GM23338 (cell line): ENCODE results near the gene ARPC1A. TPM values are rescaled to one million over a fixed set of nuclear protein-coding genes. Genes with fewer than 3 reads are reported as not detected.

Experiments used
- ATAC-seq: fragments of 200-7000 bp; cut with Tn5 transposase; 3 replicates; pipeline ENCODE4 v1.9.1; 2020
- DNase-seq: peaks from one replicate; pipeline ENCODE4 v3.0.0-alpha.2; 2015; ENCODE audit warnings: low spot score
- H2AFZ ChIP-seq: fragments of 200-600 bp; sonication (generic); 2 replicates; pipeline ENCODE4 v1.8.0; 2016; ENCODE audit warnings: antibody characterized with exemption, mild to moderate bottlenecking, moderate library complexity
- H3F3A ChIP-seq: fragments of 200-600 bp; sonication (generic); replicated peaks from 2 replicates; pipeline ENCODE4 v1.8.0; 2017; ENCODE audit warnings: antibody characterized with exemption, mixed run types, low read depth
- H3K27ac ChIP-seq: fragments of 200-600 bp; sonication (generic); 2 replicates; pipeline ENCODE4 v1.6.1; 2016; ENCODE audit warnings: low read depth
- H3K27me3 ChIP-seq: fragments of 200-600 bp; sonication (generic); 2 replicates; pipeline ENCODE4 v1.8.0; 2016; ENCODE audit warnings: mild to moderate bottlenecking, mixed run types, moderate library complexity; ENCODE audit not compliant: insufficient read depth
- H3K36me3 ChIP-seq: fragments of 200-600 bp; sonication (generic); 2 replicates; pipeline ENCODE4 v1.8.0; 2016; ENCODE audit warnings: mild to moderate bottlenecking; ENCODE audit not compliant: insufficient read depth
- H3K4me1 ChIP-seq: fragments of 200-600 bp; sonication (generic); 2 replicates; pipeline ENCODE4 v1.8.0; 2016; ENCODE audit warnings: mild to moderate bottlenecking, moderate library complexity; ENCODE audit not compliant: insufficient read depth
- H3K4me2 ChIP-seq: fragments of 200-600 bp; sonication (generic); 2 replicates; pipeline ENCODE4 v1.7.1; 2017; ENCODE audit warnings: mixed run types
- H3K4me3 ChIP-seq: fragments of 200-600 bp; sonication (generic); 2 replicates; pipeline ENCODE4 v1.6.1; 2016; ENCODE audit warnings: mixed run types
- H3K79me2 ChIP-seq: fragments of 200-600 bp; sonication (generic); replicated peaks from 2 replicates; pipeline ENCODE4 v1.8.0; 2017; ENCODE audit warnings: mild to moderate bottlenecking; ENCODE audit not compliant: insufficient read depth
- H3K9me2 ChIP-seq: fragments of 200-600 bp; sonication (generic); 2 replicates; pipeline ENCODE4 v1.8.0; 2017; ENCODE audit not compliant: insufficient read depth
- H4K20me1 ChIP-seq: fragments of 200-600 bp; sonication (generic); replicated peaks from 2 replicates; pipeline ENCODE4 v1.8.0; 2017; ENCODE audit warnings: mild to moderate bottlenecking; ENCODE audit not compliant: insufficient read depth
- H3K27ac Mint-ChIP-seq: 2 replicates; pipeline ENCODE4 v1.8.0; 2020; ENCODE audit warnings: inconsistent platforms, mild to moderate bottlenecking, moderate library complexity, mixed read lengths
- H3K27me3 Mint-ChIP-seq: 3 replicates; pipeline ENCODE4 v1.8.0; 2022; ENCODE audit warnings: low read depth, mild to moderate bottlenecking, moderate library complexity, mixed read lengths, inconsistent platforms; ENCODE audit not compliant: insufficient read depth, poor library complexity
- H3K36me3 Mint-ChIP-seq: 3 replicates; pipeline ENCODE4 v1.8.0; 2021; ENCODE audit warnings: low read depth, mild to moderate bottlenecking, inconsistent platforms, moderate library complexity, mixed read lengths
- H3K4me1 Mint-ChIP-seq: 3 replicates; pipeline ENCODE4 v1.8.0; 2020; ENCODE audit warnings: mild to moderate bottlenecking, inconsistent platforms, mixed read lengths
- H3K4me3 Mint-ChIP-seq: 3 replicates; pipeline ENCODE4 v1.8.0; 2021; ENCODE audit warnings: moderate library complexity, mild to moderate bottlenecking, inconsistent platforms, mixed read lengths
- H3K9me3 Mint-ChIP-seq: 3 replicates; pipeline ENCODE4 v1.8.0; 2020; ENCODE audit warnings: moderate library complexity, mild to moderate bottlenecking, inconsistent platforms, mixed read lengths
- CTCF ChIP-seq, 2 experiments: fragments of 200-600 bp in 1 of 2; sonication (generic) in 1 of 2; conservative IDR thresholded peaks; 2 replicates each; pipeline versions ENCODE4 v1.5.1 to v1.6.1; 2016 to 2017; ENCODE audit warnings: antibody characterized with exemption in 2 of 2, low read depth in 2 of 2, mild to moderate bottlenecking in 2 of 2, moderate library complexity in 1 of 2
- ETS1 ChIP-seq: IDR thresholded peaks from 2 replicates; pipeline ENCODE4 v1.6.1; 2016; ENCODE audit warnings: antibody characterized with exemption
- EZH2 ChIP-seq: fragments of 200-600 bp; sonication (generic); IDR thresholded peaks from one replicate; pipeline ENCODE4 v1.8.0; 2017; ENCODE audit warnings: antibody characterized with exemption, mild to moderate bottlenecking, low read depth; ENCODE audit not compliant: unreplicated experiment
- EZH2phosphoT487 ChIP-seq: fragments of 200-600 bp; sonication (generic); IDR thresholded peaks from one replicate; pipeline ENCODE4 v1.8.1; 2018; ENCODE audit warnings: antibody characterized with exemption; ENCODE audit not compliant: unreplicated experiment
- JUNB ChIP-seq: IDR thresholded peaks from one replicate; pipeline ENCODE4 v1.6.1; 2016; ENCODE audit warnings: antibody characterized with exemption; ENCODE audit not compliant: unreplicated experiment
- POLR2AphosphoS5 ChIP-seq: IDR thresholded peaks from 2 replicates; pipeline ENCODE4 v1.6.1; 2016; ENCODE audit warnings: antibody characterized with exemption, low read depth
- REST ChIP-seq: IDR thresholded peaks from one replicate; pipeline ENCODE4 v1.6.1; 2018; ENCODE audit warnings: antibody characterized with exemption; ENCODE audit not compliant: unreplicated experiment
- STAT1 ChIP-seq: IDR thresholded peaks from one replicate; pipeline ENCODE4 v1.6.1; 2016; ENCODE audit warnings: antibody characterized with exemption; ENCODE audit not compliant: unreplicated experiment
- ZNF114 ChIP-seq: fragments of 250-450 bp; sonication (Bioruptor Pico); IDR thresholded peaks from 2 replicates; pipeline ENCODE4 v1.5.0; 2020; ENCODE audit warnings: mild to moderate bottlenecking, moderate library complexity
- ZNF331 ChIP-seq: fragments of 250-450 bp; sonication (Bioruptor Pico); IDR thresholded peaks from 2 replicates; pipeline ENCODE4 v1.5.0; 2020; ENCODE audit warnings: low read depth, mild to moderate bottlenecking, moderate library complexity
- ZNF462 ChIP-seq: fragments of 250-450 bp; sonication (Bioruptor Pico); IDR thresholded peaks from 2 replicates; pipeline ENCODE4 v1.5.0; 2020; ENCODE audit warnings: mild to moderate bottlenecking, moderate library complexity
- polyA plus RNA-seq: library from polyadenylated mRNA; unstranded; fragments of >200 nt; fragmentation: Nextera tagmentation; extraction: Ambion mirVana; gene quantifications from 2 replicates; pipeline ENCODE4 v1.2.1, GENCODE V29; 2016
- total RNA-seq: library from RNA; depleted of rRNA; stranded (reverse); fragments of >200 nt; shearing (Covaris generic); gene quantifications from 2 replicates; pipeline ENCODE4 v1.2.3, GENCODE V29; 2014

Gene ARPC1A
- total and polyA plus RNA-seq, 2 experiments from 2014 or later = 108 to 210 TPM

GRCh38 chr7:99383203-99383602 lies 57.5 kb downstream of the ARPC1A start:
- no peak overlapping the region for H3K27ac Mint-ChIP-seq
- Histone ChIP-seq H3F3A (no peaks in the 10 kb centered on the region), H3K4me2 (no peak overlapping the region), H3K9me2 (no peaks in the 10 kb centered on the region), H3K27ac (no peak overlapping the region), H3K36me3 (no peaks in the 10 kb centered on the region), H3K4me3 (no peak overlapping the region), H3K4me1 (0 out of 2 replicates have a peak, but pooled peaks cover 10% of the 10 kb centered on the region), H3K27me3 (no peaks in the 10 kb centered on the region), H3K79me2 (peaks cover 12% of the 10 kb centered on the region), H2AFZ (no peak overlapping the region), H4K20me1 (peaks cover 13% of the 10 kb centered on the region; the same call in 1 of the 2 replicates)
- no peaks in the 10 kb centered on the region for H3K9me3 Mint-ChIP-seq
- peaks cover 20% of the 10 kb centered on the region for H3K36me3 Mint-ChIP-seq
- TF ChIP-seq ZNF331 (CRISPR knock-in tag) (no peak), ETS1 (no peak), STAT1 (no peak), CTCF (conservative IDR thresholded peaks at IDR 0.05; ENCODE audit: low read depth in 2 of 2) (no peak), REST (no peak), ZNF462 (CRISPR knock-in tag) (no peak), EZH2phosphoT487 (no peak), ZNF114 (CRISPR knock-in tag) (no peak), EZH2 (no peak), JUNB (no peak), POLR2AphosphoS5 (no peak)
- H3K4me1 Mint-ChIP-seq = peaks cover 14% of the 10 kb centered on the region
- no peak overlapping the region; the same call in 2 of the 3 replicates for H3K4me3 Mint-ChIP-seq
- ATAC-seq (no peak), DNase-seq (no peak)
- peaks cover 12% of the 10 kb centered on the region for H3K27me3 Mint-ChIP-seq
